ENCODE results near the gene NXPH1. TPM values are rescaled to one million over a fixed set of nuclear protein-coding genes. Genes with fewer than 3 reads are reported as not detected.

NXPH1 gene
- polyA plus RNA-seq, 1 of the 3 experiments (the other 2 are of a cell fraction), result not detected

GRCh38 chr7:8499128-8499527 is 65.7 kb downstream of the NXPH1 start:
- Histone ChIP-seq H2AFZ (ENCODE audit: low read depth) (no peak overlapping the region), H3K4me2 (no peak overlapping the region), H3K9me2 (no peaks in the 10 kb centered on the region), H3K4me1 (ENCODE audit: control insufficient read depth in 1 of 2, insufficient read depth in 2 of 2, low read depth in 1 of 2, low read length in 1 of 2) (peaks cover 0 to 2% of the 10 kb centered on the region in 2 experiments; a peak in 2 of 4 replicates), H3K4me3 (ENCODE audit: low read depth in 2 of 2, low read length in 1 of 2) (no peak overlapping the region), H3F3A (replicated peaks; ENCODE audit: insufficient read depth) (no peaks in the 10 kb centered on the region), H3K9me3 (no peaks in the 10 kb centered on the region), H3K27me3 (ENCODE audit: insufficient read depth) (no peaks in the 10 kb centered on the region), H4K20me1 (ENCODE audit: insufficient read depth) (no peaks in the 10 kb centered on the region), H3K27ac (ENCODE audit: low read depth in 2 of 2, low read length in 1 of 2) (no peak overlapping the region), H3K79me2 (ENCODE audit: insufficient read depth) (no peaks in the 10 kb centered on the region), H3K9ac (no peak overlapping the region), H3K36me3 (replicated peaks in 1 of 2; ENCODE audit: control insufficient read depth in 1 of 2, insufficient read depth in 2 of 2, low read length in 1 of 2) (no peaks in the 10 kb centered on the region)
- TF ChIP-seq, protein P1, sequence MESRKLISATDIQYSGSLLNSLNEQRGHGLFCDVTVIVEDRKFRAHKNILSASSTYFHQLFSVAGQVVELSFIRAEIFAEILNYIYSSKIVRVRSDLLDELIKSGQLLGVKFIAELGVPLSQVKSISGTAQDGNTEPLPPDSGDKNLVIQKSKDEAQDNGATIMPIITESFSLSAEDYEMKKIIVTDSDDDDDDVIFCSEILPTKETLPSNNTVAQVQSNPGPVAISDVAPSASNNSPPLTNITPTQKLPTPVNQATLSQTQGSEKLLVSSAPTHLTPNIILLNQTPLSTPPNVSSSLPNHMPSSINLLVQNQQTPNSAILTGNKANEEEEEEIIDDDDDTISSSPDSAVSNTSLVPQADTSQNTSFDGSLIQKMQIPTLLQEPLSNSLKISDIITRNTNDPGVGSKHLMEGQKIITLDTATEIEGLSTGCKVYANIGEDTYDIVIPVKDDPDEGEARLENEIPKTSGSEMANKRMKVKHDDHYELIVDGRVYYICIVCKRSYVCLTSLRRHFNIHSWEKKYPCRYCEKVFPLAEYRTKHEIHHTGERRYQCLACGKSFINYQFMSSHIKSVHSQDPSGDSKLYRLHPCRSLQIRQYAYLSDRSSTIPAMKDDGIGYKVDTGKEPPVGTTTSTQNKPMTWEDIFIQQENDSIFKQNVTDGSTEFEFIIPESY (IDR thresholded peaks at IDR 0.05; ENCODE audit: borderline replicate concordance, low read depth), result no peak
- no peak for TF ChIP-seq MXI1 (IDR thresholded peaks at IDR 0.05; ENCODE audit: low read depth, low read length)
- TF ChIP-seq FOXM1 (IDR thresholded peaks at IDR 0.05; ENCODE audit: low read depth), result no peak
- TF ChIP-seq GABPA (IDR thresholded peaks at IDR 0.05; ENCODE audit: low read depth), result no peak
- no peak for TF ChIP-seq EZH2phosphoT487 (IDR thresholded peaks at IDR 0.05; ENCODE audit: borderline replicate concordance, low read depth)
- no peak for TF ChIP-seq RXRA (IDR thresholded peaks at IDR 0.05; ENCODE audit: borderline replicate concordance, low read depth)
- TF ChIP-seq, protein P2, sequence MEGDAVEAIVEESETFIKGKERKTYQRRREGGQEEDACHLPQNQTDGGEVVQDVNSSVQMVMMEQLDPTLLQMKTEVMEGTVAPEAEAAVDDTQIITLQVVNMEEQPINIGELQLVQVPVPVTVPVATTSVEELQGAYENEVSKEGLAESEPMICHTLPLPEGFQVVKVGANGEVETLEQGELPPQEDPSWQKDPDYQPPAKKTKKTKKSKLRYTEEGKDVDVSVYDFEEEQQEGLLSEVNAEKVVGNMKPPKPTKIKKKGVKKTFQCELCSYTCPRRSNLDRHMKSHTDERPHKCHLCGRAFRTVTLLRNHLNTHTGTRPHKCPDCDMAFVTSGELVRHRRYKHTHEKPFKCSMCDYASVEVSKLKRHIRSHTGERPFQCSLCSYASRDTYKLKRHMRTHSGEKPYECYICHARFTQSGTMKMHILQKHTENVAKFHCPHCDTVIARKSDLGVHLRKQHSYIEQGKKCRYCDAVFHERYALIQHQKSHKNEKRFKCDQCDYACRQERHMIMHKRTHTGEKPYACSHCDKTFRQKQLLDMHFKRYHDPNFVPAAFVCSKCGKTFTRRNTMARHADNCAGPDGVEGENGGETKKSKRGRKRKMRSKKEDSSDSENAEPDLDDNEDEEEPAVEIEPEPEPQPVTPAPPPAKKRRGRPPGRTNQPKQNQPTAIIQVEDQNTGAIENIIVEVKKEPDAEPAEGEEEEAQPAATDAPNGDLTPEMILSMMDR (IDR thresholded peaks at IDR 0.05), result no peak
- TF ChIP-seq EP300 (IDR thresholded peaks at IDR 0.05; ENCODE audit: borderline replicate concordance in 1 of 2, low read depth in 1 of 2, low read length in 1 of 2), result no peak
- TF ChIP-seq CHD2 (IDR thresholded peaks at IDR 0.05; ENCODE audit: low read length, partially characterized antibody), result no peak
- TF ChIP-seq TAF1 (IDR thresholded peaks at IDR 0.05; ENCODE audit: borderline replicate concordance, low read depth, low read length), result no peak
- TF ChIP-seq ELF1 (IDR thresholded peaks at IDR 0.05), result no peak
- POLR2A ChIA-PET, result no interaction called here
- CTCF ChIA-PET, result interaction anchor here (2.0 kb wide), 1 partner anchor 8 kb away, joined by 6 read pairs; no protein-coding TSS in a partner anchor
- DNase-seq, result no peak

DNA sequence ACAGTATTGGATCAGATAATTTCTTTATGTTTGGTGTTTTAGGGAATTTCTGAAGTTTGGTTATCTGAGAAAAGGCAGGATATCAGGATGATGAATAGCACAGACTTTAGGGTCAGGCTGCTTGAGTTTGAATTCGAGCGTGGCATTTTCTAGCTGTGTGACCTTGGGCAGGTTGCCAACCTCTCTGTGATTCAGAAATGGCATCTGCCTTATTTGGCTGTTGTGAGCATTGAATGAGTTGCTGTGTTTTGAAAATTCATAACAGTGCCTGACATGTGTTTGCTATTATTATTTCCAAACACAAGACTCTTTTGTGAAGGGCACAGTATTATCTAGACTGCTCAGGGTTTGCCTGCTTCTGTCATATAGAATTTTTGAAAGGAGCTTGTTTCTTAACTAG is 66.9 kb downstream of the NXPH1 start:
- H2AFZ ChIP-seq (ENCODE audit: low read depth), result no peak overlapping the region
- no peaks in the 10 kb centered on the region for H3K79me2 ChIP-seq (ENCODE audit: insufficient read depth)
- no peak for DNase-seq
- H3K27ac ChIP-seq (ENCODE audit: low read depth in 2 of 2, low read length in 1 of 2), result no peak overlapping the region
- POLR2A ChIA-PET, result no interaction called here
- peaks cover 0 to 2% of the 10 kb centered on the region in 2 experiments; a peak in 2 of 4 replicates for H3K4me1 ChIP-seq (ENCODE audit: control insufficient read depth in 1 of 2, insufficient read depth in 2 of 2, low read depth in 1 of 2, low read length in 1 of 2)
- 20% methylated on average over 2 of the region's 2 CpGs for WGBS (ENCODE audit: low lambda C conversion rate)
- H3K9me2 ChIP-seq, result no peaks in the 10 kb centered on the region
- no peaks in the 10 kb centered on the region for H3K9me3 ChIP-seq
- CTCF ChIA-PET, result interaction anchor here (0.6 to 1.0 kb wide), 2 partner anchors 9 to 12 kb away, joined by 3 to 4 read pairs; no protein-coding TSS in a partner anchor
- no peaks in the 10 kb centered on the region for H4K20me1 ChIP-seq (ENCODE audit: insufficient read depth)
- TF ChIP-seq MXI1 (IDR thresholded peaks at IDR 0.05; ENCODE audit: low read depth, low read length) (no peak), GATA2 (CRISPR knock-in tag; IDR thresholded peaks at IDR 0.05) (no peak), NRF1 (IDR thresholded peaks at IDR 0.05; ENCODE audit: low read depth, low read length) (no peak), FOXM1 (IDR thresholded peaks at IDR 0.05; ENCODE audit: low read depth) (no peak), USF1 (IDR thresholded peaks at IDR 0.05; ENCODE audit: borderline replicate concordance, low read depth) (no peak)
- TF ChIP-seq, protein P3, sequence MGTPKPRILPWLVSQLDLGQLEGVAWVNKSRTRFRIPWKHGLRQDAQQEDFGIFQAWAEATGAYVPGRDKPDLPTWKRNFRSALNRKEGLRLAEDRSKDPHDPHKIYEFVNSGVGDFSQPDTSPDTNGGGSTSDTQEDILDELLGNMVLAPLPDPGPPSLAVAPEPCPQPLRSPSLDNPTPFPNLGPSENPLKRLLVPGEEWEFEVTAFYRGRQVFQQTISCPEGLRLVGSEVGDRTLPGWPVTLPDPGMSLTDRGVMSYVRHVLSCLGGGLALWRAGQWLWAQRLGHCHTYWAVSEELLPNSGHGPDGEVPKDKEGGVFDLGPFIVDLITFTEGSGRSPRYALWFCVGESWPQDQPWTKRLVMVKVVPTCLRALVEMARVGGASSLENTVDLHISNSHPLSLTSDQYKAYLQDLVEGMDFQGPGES (IDR thresholded peaks at IDR 0.05; ENCODE audit: low read depth, low read length), result no peak
- no peak overlapping the region for H3K4me2 ChIP-seq
- H3K36me3 ChIP-seq (replicated peaks in 1 of 2; ENCODE audit: control insufficient read depth in 1 of 2, insufficient read depth in 2 of 2, low read length in 1 of 2), result no peaks in the 10 kb centered on the region
- H3F3A ChIP-seq (replicated peaks; ENCODE audit: insufficient read depth), result no peaks in the 10 kb centered on the region
- no peak overlapping the region for H3K9ac ChIP-seq
- no peak overlapping the region for H3K4me3 ChIP-seq (ENCODE audit: low read depth in 2 of 2, low read length in 1 of 2)
- no peaks in the 10 kb centered on the region for H3K27me3 ChIP-seq (ENCODE audit: insufficient read depth)

Measured in SK-N-SH (cell line).